ENCODE data around the gene WDR86. TPM values are rescaled to one million over a fixed set of nuclear protein-coding genes. Genes with fewer than 3 reads are reported as not detected.

WDR86 gene
- total RNA-seq, 1 experiment from 2014 or later, result not detected

DNA sequence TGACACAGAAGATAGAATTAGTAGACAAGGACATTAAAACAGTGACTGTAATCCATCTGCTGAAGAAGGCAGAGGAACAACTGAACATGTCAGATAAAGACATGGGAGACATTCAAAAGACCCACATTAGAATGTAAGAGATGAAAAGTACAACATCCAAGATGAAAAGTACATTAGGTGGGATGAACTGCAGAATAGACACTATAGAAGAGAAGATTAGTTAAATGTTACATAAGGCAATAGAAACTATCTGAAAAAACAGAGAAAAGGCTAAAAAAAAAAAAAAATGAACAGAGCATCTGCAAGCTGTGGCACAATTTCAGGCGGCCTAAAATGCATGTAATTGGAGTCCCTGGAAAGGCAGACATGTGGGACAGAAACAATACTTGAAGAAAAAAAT is 46.7 kb downstream of the WDR86 start:
- BruUV-seq (replicated peaks), result no TSS peak
- intact Hi-C loops (cut with micrococcal nuclease), result no loop called here
- Histone ChIP-seq H4K20me1 (ENCODE audit: insufficient read depth) (no peaks in the 10 kb centered on the region), H3K79me2 (ENCODE audit: insufficient read depth, low read length) (no peaks in the 10 kb centered on the region), H3K4me1 (ENCODE audit: control insufficient read depth in 1 of 2, insufficient read depth in 2 of 2, low read length in 2 of 2) (peaks cover under 1 to 6% of the 10 kb centered on the region in 2 experiments; a peak in 1 of 4 replicates), H3K9ac (ENCODE audit: low read length) (no peak overlapping the region), H3K9me3 (ENCODE audit: control insufficient read depth in 1 of 2, insufficient read depth in 1 of 2, low read depth in 1 of 2, low read length in 2 of 2) (no peaks in the 10 kb centered on the region), H2AFZ (ENCODE audit: low read depth, low read length, poor library complexity, severe bottlenecking) (no peak overlapping the region), H3K27me3 (ENCODE audit: insufficient read depth, low read length) (no peaks in the 10 kb centered on the region), H3K27ac (ENCODE audit: low read depth, low read length) (no peak overlapping the region), H3K4me3 (replicated peaks in 1 of 2; ENCODE audit: low read depth in 1 of 2, low read length in 2 of 2) (no peak overlapping the region), H3K9me2 (ENCODE audit: insufficient read depth) (no peaks in the 10 kb centered on the region), H3K4me2 (ENCODE audit: low read length) (no peak overlapping the region), H3K36me3 (ENCODE audit: control insufficient read depth in 1 of 2, insufficient read depth in 2 of 2, low read length in 2 of 2) (peaks cover 6 to 12% of the 10 kb centered on the region in 2 experiments; a peak in 3 of 4 replicates)
- RAD21 ChIA-PET (ENCODE audit: low non-redundant PET in 1 of 2, low total read pairs in 2 of 2, uncharacterized antibody in 2 of 2, unreplicated experiment in 2 of 2), result no interaction called here
- ATAC-seq (no peak), DNase-seq (ENCODE audit: low read depth, low spot score) (no peak)
- no peak for TF ChIP-seq CTCF (IDR thresholded peaks at IDR 0.05 in 2 of 3, conservative IDR thresholded peaks at IDR 0.05 in 1 of 3; ENCODE audit: borderline replicate concordance in 1 of 3, insufficient read depth in 1 of 3, low read depth in 2 of 3, low read length in 2 of 3)
- TF ChIP-seq ZNF274 (IDR thresholded peaks at IDR 0.05; ENCODE audit: low read depth, low read length), result no peak
- no peak for TF ChIP-seq REST (IDR thresholded peaks at IDR 0.05; ENCODE audit: low read depth)
- TF ChIP-seq POLR2A (IDR thresholded peaks at IDR 0.05; ENCODE audit: borderline replicate concordance, extremely low read depth, insufficient read depth, insufficient read length), result no peak
- TF ChIP-seq YY1 (IDR thresholded peaks at IDR 0.05; ENCODE audit: extremely low read depth, insufficient replicate concordance, low read depth, low read length), result no peak
- TF ChIP-seq FOSL1 (IDR thresholded peaks at IDR 0.05; ENCODE audit: low read depth), result no peak
- TF ChIP-seq, protein P1, sequence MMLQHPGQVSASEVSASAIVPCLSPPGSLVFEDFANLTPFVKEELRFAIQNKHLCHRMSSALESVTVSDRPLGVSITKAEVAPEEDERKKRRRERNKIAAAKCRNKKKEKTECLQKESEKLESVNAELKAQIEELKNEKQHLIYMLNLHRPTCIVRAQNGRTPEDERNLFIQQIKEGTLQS (IDR thresholded peaks at IDR 0.05), result no peak
- no peak for TF ChIP-seq ZFX (IDR thresholded peaks at IDR 0.05)
- TF ChIP-seq, protein P2, sequence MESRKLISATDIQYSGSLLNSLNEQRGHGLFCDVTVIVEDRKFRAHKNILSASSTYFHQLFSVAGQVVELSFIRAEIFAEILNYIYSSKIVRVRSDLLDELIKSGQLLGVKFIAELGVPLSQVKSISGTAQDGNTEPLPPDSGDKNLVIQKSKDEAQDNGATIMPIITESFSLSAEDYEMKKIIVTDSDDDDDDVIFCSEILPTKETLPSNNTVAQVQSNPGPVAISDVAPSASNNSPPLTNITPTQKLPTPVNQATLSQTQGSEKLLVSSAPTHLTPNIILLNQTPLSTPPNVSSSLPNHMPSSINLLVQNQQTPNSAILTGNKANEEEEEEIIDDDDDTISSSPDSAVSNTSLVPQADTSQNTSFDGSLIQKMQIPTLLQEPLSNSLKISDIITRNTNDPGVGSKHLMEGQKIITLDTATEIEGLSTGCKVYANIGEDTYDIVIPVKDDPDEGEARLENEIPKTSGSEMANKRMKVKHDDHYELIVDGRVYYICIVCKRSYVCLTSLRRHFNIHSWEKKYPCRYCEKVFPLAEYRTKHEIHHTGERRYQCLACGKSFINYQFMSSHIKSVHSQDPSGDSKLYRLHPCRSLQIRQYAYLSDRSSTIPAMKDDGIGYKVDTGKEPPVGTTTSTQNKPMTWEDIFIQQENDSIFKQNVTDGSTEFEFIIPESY (IDR thresholded peaks at IDR 0.05; ENCODE audit: extremely low read depth, insufficient replicate concordance, low read length), result no peak
- no peak for TF ChIP-seq CBX3 (IDR thresholded peaks at IDR 0.05; ENCODE audit: low read depth)
- no peak for TF ChIP-seq EGR1 (IDR thresholded peaks at IDR 0.05; ENCODE audit: low read depth)
- no peak for TF ChIP-seq RAD21 (IDR thresholded peaks at IDR 0.05; ENCODE audit: low read depth)
- no peak for TF ChIP-seq SP1 (IDR thresholded peaks at IDR 0.05; ENCODE audit: low read depth)
- TF ChIP-seq SRF (IDR thresholded peaks at IDR 0.05; ENCODE audit: low read depth), result no peak
- TF ChIP-seq MAX (IDR thresholded peaks at IDR 0.05), result no peak
- TF ChIP-seq ELF1 (IDR thresholded peaks at IDR 0.05; ENCODE audit: borderline replicate concordance, low read depth), result no peak
- no peak for TF ChIP-seq JUND (IDR thresholded peaks at IDR 0.05)
- no peak for TF ChIP-seq EZH2phosphoT487 (IDR thresholded peaks at IDR 0.05; ENCODE audit: borderline replicate concordance)
- POLR2A ChIA-PET, result no interaction called here
- CTCF ChIA-PET, result no interaction called here

Data from HCT116 (cell line).